Fibroblast of lung (primary cell): ENCODE results near the gene CREB5.

ENCODE experiments used
- CTCF ChIP-seq, 2 donors: IDR thresholded peaks in 1 of 2; conservative IDR thresholded peaks in 1 of 2; 1 replicate in 1 of 2; 2 replicates in 1 of 2; pipeline ENCODE4 v1.5.1; 2011 to 2012; ENCODE audit warnings: low read length in 2 of 2, control low read depth in 1 of 2, inconsistent platforms in 1 of 2, low read depth in 1 of 2, mild to moderate bottlenecking in 1 of 2
- EZH2 ChIP-seq: IDR thresholded peaks from 2 replicates; pipeline ENCODE4 v1.5.1; 2012; ENCODE audit warnings: low read length, control low read depth, mild to moderate bottlenecking; ENCODE audit errors: missing control alignments

- no peak for TF ChIP-seq CTCF (conservative IDR thresholded peaks at IDR 0.05 in 1 of 2, IDR thresholded peaks at IDR 0.05 in 1 of 2; ENCODE audit: low read depth in 1 of 2, low read length in 2 of 2)
- TF ChIP-seq EZH2: no peak
Measured at GRCh38 chr7:28753613-28754012, 341.3 kb downstream of the CREB5 start.
